CD4-positive, alpha-beta T cell treated with Interleukin-17A for 4 hours (primary cell): ENCODE measurements around the gene SLC39A12.
"Not testable (repeated sequence)": the region's sequence is repeated elsewhere in the genome, so short reads cannot be mapped to it uniquely, and the experiment has no call there.

Experiments used
- DNase-seq: peaks from one replicate; pipeline ENCODE4 v3.0.0-alpha.2; 2020; ENCODE audit warnings: mixed read lengths

The SLC39A12 gene

DNA sequence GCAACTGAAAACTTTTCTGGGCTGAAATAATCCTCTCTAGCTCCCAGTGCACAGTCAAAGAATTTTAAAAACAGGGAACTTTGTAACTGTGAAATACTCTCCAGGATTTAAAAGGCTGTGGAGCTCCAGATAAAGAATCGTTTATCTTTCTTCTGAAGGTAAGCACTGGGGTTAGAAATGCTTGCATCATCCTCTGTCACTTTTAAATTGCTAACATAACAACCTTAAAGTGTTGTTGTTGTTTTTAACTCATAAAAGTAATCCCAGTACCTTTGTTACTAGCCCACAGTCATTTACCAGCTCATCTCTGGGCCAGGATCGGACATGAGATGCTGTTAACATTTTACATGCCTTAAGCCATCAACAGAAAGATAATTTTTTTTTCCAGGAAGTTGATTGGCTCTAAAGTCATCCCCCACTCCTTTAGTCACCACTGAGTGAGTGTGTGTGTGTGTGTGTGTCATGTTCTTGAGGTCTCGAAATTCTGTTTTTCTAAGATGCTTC lies at the start of gene SLC39A12:
Gene SLC39A12 (plus strand): TSS at position 51 of the 504 bp plus-strand sequence. CDS start 1,359 bp downstream, outside the sequence.
- no peak for DNase-seq

- DNase-seq = no peak
These were observed 47.2 kb upstream of the SLC39A12 start for GRCh38 chr10:17904564-17904963.

DNA sequence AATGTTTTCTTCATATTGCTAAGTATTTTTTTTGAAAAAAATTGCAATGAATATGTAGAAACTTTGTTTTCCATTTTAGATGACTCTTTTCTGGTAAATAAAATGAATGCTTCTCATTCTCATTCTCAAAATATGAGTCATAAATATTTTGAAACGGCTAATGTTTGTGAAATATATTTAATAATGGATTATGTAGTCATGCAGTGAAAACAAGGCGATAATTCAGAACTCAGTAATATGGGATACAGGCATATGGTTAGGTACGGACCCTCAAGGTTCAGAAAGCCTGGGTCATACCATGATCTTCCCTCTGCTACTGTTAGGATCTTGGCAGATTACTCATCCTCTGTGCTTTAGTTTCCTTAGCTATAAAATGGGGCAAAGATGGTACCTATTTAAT lies 46.2 kb upstream of the SLC39A12 start:
- DNase-seq = no peak

DNA sequence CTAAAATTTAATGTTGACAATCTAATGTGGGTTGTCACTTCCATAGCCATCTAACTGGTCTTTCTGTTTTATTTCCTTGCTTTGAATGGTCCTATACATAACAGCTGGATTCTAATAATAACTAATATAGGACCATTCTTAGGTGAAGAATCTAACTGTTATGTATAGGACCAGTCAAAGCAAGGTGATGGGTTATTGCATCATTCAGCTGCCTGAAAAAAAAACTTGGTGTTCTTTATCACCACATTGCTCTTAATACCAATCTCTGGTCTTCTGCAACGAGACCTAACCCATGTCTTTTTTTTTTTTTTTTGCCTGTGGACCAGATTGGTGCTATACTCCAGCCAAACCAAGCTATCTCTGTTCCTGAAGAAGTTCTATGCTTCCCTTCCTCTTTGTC lies 45.7 kb upstream of the SLC39A12 start:
- no peak for DNase-seq

- no peak for DNase-seq
These were observed 44.1 kb upstream of the SLC39A12 start for GRCh38 chr10:17907641-17908040.

DNA sequence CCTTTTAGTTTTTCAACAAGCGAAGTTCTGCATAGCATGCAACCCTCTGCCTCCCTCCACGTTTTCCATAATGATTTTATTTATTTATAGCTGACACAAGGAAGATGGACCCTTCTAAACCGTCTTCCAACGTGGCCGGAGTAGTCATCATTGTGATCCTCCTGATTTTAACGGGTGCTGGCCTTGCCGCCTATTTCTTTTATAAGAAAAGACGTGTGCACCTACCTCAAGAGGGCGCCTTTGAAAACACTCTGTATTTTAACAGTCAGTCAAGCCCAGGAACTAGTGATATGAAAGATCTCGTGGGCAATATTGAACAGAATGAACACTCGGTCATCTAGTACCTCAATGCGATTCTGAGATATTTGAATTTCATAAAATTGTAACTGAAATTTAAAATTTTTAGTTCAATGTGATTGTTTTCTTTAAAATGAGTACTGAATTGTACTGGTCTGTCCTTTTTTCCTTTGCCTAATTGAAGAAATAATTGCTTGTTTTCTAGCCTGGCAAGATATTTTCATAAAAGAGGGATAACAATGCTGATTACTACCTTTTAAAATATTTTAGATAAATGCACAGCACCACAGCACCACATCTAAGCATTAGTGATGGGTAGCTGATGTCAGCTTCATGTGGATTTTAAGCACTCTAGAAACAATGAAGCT lies 41.5 kb upstream of the SLC39A12 start:
- no peak for DNase-seq

DNA sequence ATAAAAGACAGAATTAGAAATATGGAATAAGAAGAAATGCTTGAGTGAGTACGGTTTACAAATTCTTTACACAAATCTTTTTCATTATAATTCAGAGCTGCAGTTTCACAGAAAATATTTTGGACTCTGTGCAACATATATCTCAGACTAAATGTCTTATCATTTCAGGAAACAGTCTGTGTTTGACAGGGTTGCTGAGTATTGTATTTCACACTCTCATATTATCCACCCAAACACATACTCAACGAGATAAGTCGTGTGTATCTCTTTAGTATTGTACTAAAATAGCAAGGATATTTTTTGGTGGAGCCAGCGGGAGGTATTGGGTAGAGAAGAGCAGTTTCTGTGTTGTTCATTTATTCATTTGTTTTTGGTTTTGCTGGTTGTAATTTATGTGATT lies 39.0 kb upstream of the SLC39A12 start:
- DNase-seq = no peak

DNA sequence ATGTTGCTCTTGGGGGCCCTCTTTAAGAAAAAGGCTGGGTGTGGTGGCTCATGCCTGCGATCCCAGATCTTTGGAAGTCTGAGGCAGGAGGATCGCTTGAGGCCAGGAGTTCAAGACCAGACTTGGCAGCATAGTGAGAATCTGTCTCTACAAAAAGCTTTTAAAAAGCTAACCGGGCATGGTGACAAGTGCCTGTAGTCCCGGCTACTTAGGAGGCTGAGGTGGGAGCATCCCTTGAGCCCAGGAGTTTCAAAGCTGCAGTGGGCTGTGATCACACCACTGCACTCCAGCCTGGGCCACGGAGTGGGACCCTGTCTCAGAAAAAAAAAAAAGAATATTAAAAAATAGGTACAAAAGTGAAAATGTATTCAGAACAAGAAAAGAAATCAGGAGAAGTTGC lies 38.1 kb upstream of the SLC39A12 start:
- DNase-seq = no peak

- no peak for DNase-seq
These were observed 37.3 kb upstream of the SLC39A12 start for GRCh38 chr10:17914169-17915045.

DNA sequence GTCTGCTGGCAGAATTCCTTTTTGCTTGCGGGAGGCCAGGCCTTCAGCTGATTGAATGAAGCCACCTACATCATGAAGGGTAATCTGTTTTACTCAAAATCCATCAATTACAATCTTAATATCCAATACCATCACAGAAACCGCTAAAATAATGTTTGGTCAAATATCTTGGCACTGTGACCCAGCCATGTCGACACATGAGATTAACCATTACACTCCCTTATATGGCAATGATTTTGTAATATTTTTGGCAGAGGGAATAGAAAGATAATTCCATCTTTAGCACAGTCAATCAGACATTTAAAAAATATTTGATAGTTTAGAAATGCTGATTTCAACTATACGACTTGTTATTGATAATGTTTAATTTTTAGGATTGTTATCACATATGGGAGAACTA lies 36.5 kb upstream of the SLC39A12 start:
- DNase-seq = no peak

DNA sequence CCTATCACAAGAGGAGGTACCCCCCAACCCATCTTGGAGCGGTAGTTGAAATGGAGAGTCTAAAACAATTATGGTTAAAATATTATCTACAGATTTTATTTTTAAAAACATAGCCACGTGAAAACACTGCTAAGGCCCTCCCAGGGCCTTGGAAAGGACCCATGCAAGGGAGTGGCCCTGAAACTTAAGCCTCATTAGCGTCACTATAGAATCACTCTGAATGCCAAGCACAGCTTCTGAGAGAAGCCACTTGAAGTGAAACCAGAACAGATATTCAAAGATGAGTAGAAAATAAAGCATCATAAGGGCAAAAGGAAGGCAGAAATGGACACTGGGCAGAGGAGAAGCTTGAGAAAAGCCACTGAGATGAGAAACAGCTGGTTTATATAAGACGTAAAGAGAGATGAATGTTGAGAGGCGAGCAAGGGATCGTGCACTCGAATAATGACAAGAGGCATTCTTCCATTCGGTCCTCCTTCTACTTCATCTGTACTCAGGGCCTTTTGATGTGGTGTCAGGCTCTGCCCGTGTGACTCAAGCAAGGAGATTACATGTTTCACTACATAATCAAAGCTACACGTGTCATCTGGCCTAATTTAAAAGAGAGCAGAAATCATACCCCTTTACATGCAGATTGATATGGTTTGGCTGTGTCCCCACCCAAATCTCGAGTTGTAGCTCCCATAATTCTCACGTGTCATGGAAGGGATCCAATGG lies 33.4 kb upstream of the SLC39A12 start:
- DNase-seq = no peak

DNA sequence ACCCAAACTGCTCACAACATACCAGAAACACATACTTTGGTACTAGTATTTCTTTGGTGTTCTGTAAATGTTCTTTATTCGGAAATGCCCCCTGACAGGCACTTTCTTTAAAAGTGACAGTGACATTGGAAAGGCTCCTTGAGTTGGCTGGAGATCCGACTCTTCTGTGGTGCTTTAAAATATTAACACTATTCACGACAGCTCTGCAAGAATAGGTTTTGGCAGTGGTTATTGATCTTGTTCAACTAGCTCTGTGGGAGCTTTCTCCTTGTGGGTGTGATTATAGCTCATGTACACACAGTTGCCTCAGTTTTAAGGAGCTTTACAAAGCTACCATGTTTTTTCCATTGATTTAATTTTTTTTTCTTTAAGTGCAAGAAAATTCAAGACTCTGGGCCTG lies 30.3 kb upstream of the SLC39A12 start:
- no peak for DNase-seq

GRCh38 chr10:17923728-17924127 lies 28.0 kb upstream of the SLC39A12 start:
- DNase-seq = no peak

- no peak for DNase-seq
These were observed 8.5 kb upstream of the SLC39A12 start for GRCh38 chr10:17943033-17943745.

- not testable (repeated sequence) for DNase-seq
These were observed 1.4 kb upstream of the SLC39A12 start for GRCh38 chr10:17950269-17950668.

- DNase-seq = no peak
These were observed 992 bp upstream of the SLC39A12 start for GRCh38 chr10:17950726-17951125.

- not testable (repeated sequence) for DNase-seq
These were observed 2.7 kb downstream of the SLC39A12 start for GRCh38 chr10:17954372-17954771.

- no peak for DNase-seq
These were observed 3.1 kb downstream of the SLC39A12 start for GRCh38 chr10:17954861-17955260.

DNA sequence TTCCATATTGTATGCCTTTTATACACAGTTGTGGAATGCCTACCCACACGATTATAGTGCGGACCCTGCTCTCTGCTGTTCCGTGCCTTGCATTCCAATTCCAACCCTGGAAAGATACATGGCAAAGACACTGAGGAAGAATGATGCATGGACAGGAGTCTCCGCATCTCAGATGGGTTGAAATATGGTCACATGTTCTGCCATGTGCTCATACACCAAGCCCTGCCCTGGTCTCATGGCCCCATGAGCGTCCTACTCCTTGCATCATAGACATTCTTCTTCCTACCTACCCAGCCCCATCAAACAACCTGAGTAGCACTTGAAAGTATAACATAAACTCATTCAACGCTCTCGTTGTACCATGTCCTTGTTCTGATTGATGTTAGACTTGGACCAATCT lies 6.3 kb downstream of the SLC39A12 start:
- no peak for DNase-seq

GRCh38 chr10:17959870-17960269 lies 8.2 kb downstream of the SLC39A12 start:
- no peak for DNase-seq

- DNase-seq = no peak
These were observed 10.1 kb downstream of the SLC39A12 start for GRCh38 chr10:17961551-17962422.

DNA sequence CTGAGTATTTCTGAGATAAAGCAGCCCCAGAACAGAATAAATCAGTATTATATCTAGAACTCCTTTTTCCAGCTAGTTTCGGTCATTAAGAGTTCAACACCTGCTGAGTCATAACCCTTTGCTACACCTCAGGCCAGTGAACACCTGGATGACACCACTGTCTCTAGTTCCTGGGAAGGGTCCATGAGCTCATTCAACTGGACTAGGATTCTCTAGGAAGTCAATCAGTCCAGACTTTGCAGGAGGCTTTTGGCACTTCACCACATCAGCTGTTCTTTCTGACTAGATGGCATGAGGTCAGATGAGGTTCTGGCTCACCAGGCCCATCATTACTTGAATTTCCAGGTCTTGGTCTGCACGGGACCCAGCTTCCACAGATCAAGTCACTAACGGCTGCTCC lies 11.7 kb downstream of the SLC39A12 start:
- DNase-seq = no peak
